ENCODE data around the gene MCC.
A peak's percentile ranks its signal among the peaks of the same experiment; 100 is the strongest.

Gene MCC

DNA sequence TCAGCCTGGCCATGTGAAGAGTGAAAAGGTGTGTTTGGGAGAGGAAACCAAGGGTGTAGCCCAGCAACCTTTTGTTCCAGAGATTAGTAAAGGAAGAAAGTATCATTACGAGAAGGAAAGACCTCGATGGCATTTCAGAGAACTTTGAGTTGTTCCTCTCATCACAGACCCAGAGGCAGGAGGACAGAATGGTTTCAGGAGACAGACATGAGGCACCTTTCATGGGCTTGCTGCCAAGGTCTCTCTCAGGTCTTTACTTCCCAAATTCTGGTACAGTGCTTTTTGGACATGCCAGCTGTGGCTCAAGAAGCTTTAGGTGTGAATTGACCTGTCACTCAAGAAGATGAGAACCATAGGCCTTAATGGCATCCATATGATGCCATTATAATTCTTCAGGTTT, 2.8 kb upstream of the MCC start:
- Histone ChIP-seq H3K4me2 (ENCODE audit: low read length) (no peak overlapping the region), H3K9ac (ENCODE audit: low read length) (no peak overlapping the region), H2AK5ac (ENCODE audit: low read length) (no peak overlapping the region), H2AFZ (ENCODE audit: insufficient read depth, low read length, poor library complexity) (no peak overlapping the region), H4K91ac (ENCODE audit: low read depth, low read length) (no peak overlapping the region), H2BK120ac (ENCODE audit: insufficient read depth, low read length, poor library complexity) (no peak overlapping the region), H3K14ac (ENCODE audit: low read length) (no peak overlapping the region), H2BK12ac (ENCODE audit: low read length) (no peak overlapping the region), H3K4me1 (ENCODE audit: control insufficient read depth in 1 of 2, insufficient read depth in 2 of 2, low read length in 2 of 2) (peaks cover 15% of the 10 kb centered on the region in 2 experiments), H3K27me3 (ENCODE audit: insufficient read depth, low read length) (peaks cover 11% of the 10 kb centered on the region), H3K79me2 (ENCODE audit: control insufficient read depth, insufficient read depth, low read length, poor library complexity) (peaks cover 3% of the 10 kb centered on the region), H3K4ac (ENCODE audit: low read depth, low read length) (no peak overlapping the region), H3K18ac (ENCODE audit: low read length) (no peak overlapping the region), H4K12ac (ENCODE audit: low read depth, low read length) (no peak overlapping the region), H3K27ac (ENCODE audit: low read depth, low read length) (no peak overlapping the region), H4K8ac (ENCODE audit: low read depth, low read length) (no peak overlapping the region), H2BK5ac (ENCODE audit: low read depth, low read length, poor library complexity) (no peak overlapping the region), H3K4me3 (ENCODE audit: low read depth, low read length) (no peak overlapping the region), H3K36me3 (ENCODE audit: control insufficient read depth in 1 of 2, insufficient read depth in 2 of 2, low read length in 2 of 2) (no peaks in the 10 kb centered on the region), H3K23ac (ENCODE audit: low read length) (no peak overlapping the region), H3K79me1 (ENCODE audit: low read length) (peaks cover 11% of the 10 kb centered on the region), H3K9me3 (ENCODE audit: insufficient read depth, low read depth, low read length) (peaks cover 6% of the 10 kb centered on the region)
- no peak for DNase-seq
- WGBS (ENCODE audit: extremely low coverage, insufficient coverage, insufficient read length): no CpG with 5 or more reads among the region's 2 CpGs

DNA sequence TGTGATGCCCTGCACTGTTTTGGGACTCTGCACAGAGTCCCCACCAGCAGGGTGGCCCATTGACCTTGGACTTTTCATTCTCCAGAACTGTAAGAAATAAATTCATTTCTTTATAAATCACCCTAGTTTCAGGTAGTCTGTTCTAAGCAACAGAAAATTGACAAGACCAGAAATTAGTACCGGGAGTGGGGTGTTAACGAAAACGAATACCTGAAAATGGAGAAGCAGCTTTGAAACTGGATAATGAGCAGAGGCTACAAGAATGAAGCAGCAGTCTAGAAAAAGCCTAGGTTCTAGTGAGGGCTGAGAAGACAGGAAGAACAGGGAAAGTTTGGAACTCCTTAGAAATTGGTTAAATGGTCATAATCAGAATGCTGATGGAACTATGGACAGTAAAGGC, 2.1 kb upstream of the MCC start:
- Histone ChIP-seq H4K8ac (ENCODE audit: low read depth, low read length) (no peak overlapping the region), H2AFZ (ENCODE audit: insufficient read depth, low read length, poor library complexity) (no peak overlapping the region), H3K9ac (ENCODE audit: low read length) (no peak overlapping the region), H2AK5ac (ENCODE audit: low read length) (no peak overlapping the region), H4K12ac (ENCODE audit: low read depth, low read length) (no peak overlapping the region), H3K4me3 (ENCODE audit: low read depth, low read length) (no peak overlapping the region), H3K27me3 (ENCODE audit: insufficient read depth, low read length) (peaks cover 11% of the 10 kb centered on the region), H4K91ac (ENCODE audit: low read depth, low read length) (no peak overlapping the region), H3K79me2 (ENCODE audit: control insufficient read depth, insufficient read depth, low read length, poor library complexity) (peaks cover 3% of the 10 kb centered on the region), H3K18ac (ENCODE audit: low read length) (no peak overlapping the region), H3K9me3 (ENCODE audit: insufficient read depth, low read depth, low read length) (peaks cover 6% of the 10 kb centered on the region), H2BK5ac (ENCODE audit: low read depth, low read length, poor library complexity) (no peak overlapping the region), H3K27ac (ENCODE audit: low read depth, low read length) (no peak overlapping the region), H3K36me3 (ENCODE audit: control insufficient read depth in 1 of 2, insufficient read depth in 2 of 2, low read length in 2 of 2) (no peaks in the 10 kb centered on the region), H3K79me1 (ENCODE audit: low read length) (peaks cover 11% of the 10 kb centered on the region), H3K4ac (ENCODE audit: low read depth, low read length) (no peak overlapping the region), H2BK120ac (ENCODE audit: insufficient read depth, low read length, poor library complexity) (no peak overlapping the region), H3K4me2 (ENCODE audit: low read length) (no peak overlapping the region), H2BK12ac (ENCODE audit: low read length) (no peak overlapping the region), H3K14ac (ENCODE audit: low read length) (no peak overlapping the region), H3K23ac (ENCODE audit: low read length) (no peak overlapping the region), H3K4me1 (ENCODE audit: control insufficient read depth in 1 of 2, insufficient read depth in 2 of 2, low read length in 2 of 2) (peaks cover 15% of the 10 kb centered on the region in 2 experiments)
- no peak for DNase-seq
- no CpG with 5 or more reads among the region's 3 CpGs for WGBS (ENCODE audit: extremely low coverage, insufficient coverage, insufficient read length)

DNA sequence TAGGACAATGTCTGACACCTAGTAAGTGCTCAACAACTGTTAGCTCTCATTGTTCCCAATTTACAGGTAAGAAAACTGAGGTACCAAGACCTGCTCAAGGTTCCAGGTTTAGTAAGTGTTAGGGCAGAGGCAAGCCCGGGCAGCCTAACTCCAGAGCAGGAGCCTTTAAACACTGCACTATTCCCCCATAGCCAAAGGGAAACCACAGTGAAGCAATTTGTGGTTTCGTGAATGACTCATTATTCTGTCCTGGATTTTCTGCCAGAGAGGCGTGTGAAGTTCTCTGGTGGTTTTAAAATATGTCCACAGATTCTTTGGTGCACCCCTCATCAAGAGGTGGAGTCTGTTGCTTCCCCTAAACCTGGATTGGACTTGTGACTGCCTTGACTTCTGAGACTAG, 1.0 kb upstream of the MCC start:
- H3K9ac ChIP-seq (ENCODE audit: low read length): no peak overlapping the region
- no peak overlapping the region for H2AFZ ChIP-seq (ENCODE audit: insufficient read depth, low read length, poor library complexity)
- H3K27ac ChIP-seq (ENCODE audit: low read depth, low read length): no peak overlapping the region
- no peak overlapping the region for H3K4ac ChIP-seq (ENCODE audit: low read depth, low read length)
- H2BK120ac ChIP-seq (ENCODE audit: insufficient read depth, low read length, poor library complexity): no peak overlapping the region
- peaks cover 3% of the 10 kb centered on the region for H3K79me2 ChIP-seq (ENCODE audit: control insufficient read depth, insufficient read depth, low read length, poor library complexity)
- no peak overlapping the region for H4K8ac ChIP-seq (ENCODE audit: low read depth, low read length)
- no peak overlapping the region for H2AK5ac ChIP-seq (ENCODE audit: low read length)
- H3K14ac ChIP-seq (ENCODE audit: low read length): no peak overlapping the region
- peaks cover 15% of the 10 kb centered on the region in 2 experiments for H3K4me1 ChIP-seq (ENCODE audit: control insufficient read depth in 1 of 2, insufficient read depth in 2 of 2, low read length in 2 of 2)
- WGBS (ENCODE audit: extremely low coverage, insufficient coverage, insufficient read length): no CpG with 5 or more reads among the region's 3 CpGs
- H3K79me1 ChIP-seq (ENCODE audit: low read length): peaks cover 11% of the 10 kb centered on the region
- no peak overlapping the region for H3K18ac ChIP-seq (ENCODE audit: low read length)
- H3K4me3 ChIP-seq (ENCODE audit: low read depth, low read length): no peak overlapping the region
- no peaks in the 10 kb centered on the region for H3K36me3 ChIP-seq (ENCODE audit: control insufficient read depth in 1 of 2, insufficient read depth in 2 of 2, low read length in 2 of 2)
- no peak overlapping the region for H4K12ac ChIP-seq (ENCODE audit: low read depth, low read length)
- H3K4me2 ChIP-seq (ENCODE audit: low read length): no peak overlapping the region
- H3K27me3 ChIP-seq (ENCODE audit: insufficient read depth, low read length): peaks cover 11% of the 10 kb centered on the region
- no peak overlapping the region for H2BK5ac ChIP-seq (ENCODE audit: low read depth, low read length, poor library complexity)
- peaks cover 6% of the 10 kb centered on the region for H3K9me3 ChIP-seq (ENCODE audit: insufficient read depth, low read depth, low read length)
- DNase-seq: peak; percentile 24 to 46
- no peak overlapping the region for H4K91ac ChIP-seq (ENCODE audit: low read depth, low read length)
- no peak overlapping the region for H2BK12ac ChIP-seq (ENCODE audit: low read length)
- no peak overlapping the region for H3K23ac ChIP-seq (ENCODE audit: low read length)

DNA sequence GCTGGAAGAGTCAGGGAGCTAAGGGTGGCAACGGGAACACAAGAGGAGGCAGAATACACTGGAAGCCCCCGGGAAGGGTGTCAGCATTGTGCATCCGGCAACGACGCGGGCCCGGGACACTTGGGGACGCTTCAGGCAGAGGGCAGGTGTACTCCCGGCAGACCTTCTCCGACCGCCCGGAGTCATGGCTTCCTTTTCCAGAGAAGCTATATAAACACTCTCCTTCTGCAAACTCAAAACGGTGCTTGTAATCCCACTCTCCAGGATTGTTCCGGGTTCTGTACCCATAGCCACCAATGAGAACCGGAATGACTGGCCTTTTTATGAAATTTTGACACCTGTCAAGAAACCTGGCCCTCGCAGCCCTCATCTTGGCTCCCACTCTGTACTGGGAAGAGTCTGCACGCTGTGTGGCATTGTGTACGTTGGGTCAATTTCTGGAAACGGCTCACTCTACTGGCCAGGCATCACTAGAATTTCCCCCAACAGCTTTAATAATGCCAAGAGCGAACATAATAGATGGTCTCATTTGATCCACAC, 462 bp upstream of the MCC start:
- peak overlapping the region; percentile 77 for H3K14ac ChIP-seq (ENCODE audit: low read length)
- H2BK120ac ChIP-seq (ENCODE audit: insufficient read depth, low read length, poor library complexity): peak overlapping the region; percentile 69
- peaks cover 3% of the 10 kb centered on the region for H3K79me2 ChIP-seq (ENCODE audit: control insufficient read depth, insufficient read depth, low read length, poor library complexity)
- peak overlapping the region; percentile 35 for H4K12ac ChIP-seq (ENCODE audit: low read depth, low read length)
- peaks cover 15% of the 10 kb centered on the region in 2 experiments for H3K4me1 ChIP-seq (ENCODE audit: control insufficient read depth in 1 of 2, insufficient read depth in 2 of 2, low read length in 2 of 2)
- peak overlapping the region; percentile 92 for H2AK5ac ChIP-seq (ENCODE audit: low read length)
- H3K27me3 ChIP-seq (ENCODE audit: insufficient read depth, low read length): peaks cover 11% of the 10 kb centered on the region
- no peak for DNase-seq
- H3K36me3 ChIP-seq (ENCODE audit: control insufficient read depth in 1 of 2, insufficient read depth in 2 of 2, low read length in 2 of 2): no peaks in the 10 kb centered on the region
- H3K4ac ChIP-seq (ENCODE audit: low read depth, low read length): no peak overlapping the region
- peak overlapping the region; percentile 79 for H2BK12ac ChIP-seq (ENCODE audit: low read length)
- H2BK5ac ChIP-seq (ENCODE audit: low read depth, low read length, poor library complexity): peak overlapping the region; percentile 27
- peak overlapping the region; percentile 77 for H3K4me3 ChIP-seq (ENCODE audit: low read depth, low read length)
- no peak overlapping the region for H3K9ac ChIP-seq (ENCODE audit: low read length)
- peak overlapping the region; percentile 79 for H3K4me2 ChIP-seq (ENCODE audit: low read length)
- H4K8ac ChIP-seq (ENCODE audit: low read depth, low read length): peak overlapping the region; percentile 79
- no peak overlapping the region for H3K27ac ChIP-seq (ENCODE audit: low read depth, low read length)
- peak overlapping the region; percentile 66 for H4K91ac ChIP-seq (ENCODE audit: low read depth, low read length)
- no peak overlapping the region for H3K23ac ChIP-seq (ENCODE audit: low read length)
- peaks cover 11% of the 10 kb centered on the region for H3K79me1 ChIP-seq (ENCODE audit: low read length)
- H2AFZ ChIP-seq (ENCODE audit: insufficient read depth, low read length, poor library complexity): peak overlapping the region; percentile 75
- no CpG with 5 or more reads among the region's 20 CpGs for WGBS (ENCODE audit: extremely low coverage, insufficient coverage, insufficient read length)
- H3K9me3 ChIP-seq (ENCODE audit: insufficient read depth, low read depth, low read length): peaks cover 6% of the 10 kb centered on the region
- H3K18ac ChIP-seq (ENCODE audit: low read length): peak overlapping the region; percentile 74
